ENCODE data around the gene MYEOV. TPM values are rescaled to one million over a fixed set of nuclear protein-coding genes. Genes with fewer than 3 reads are reported as not detected.

The MYEOV gene
- total RNA-seq, 4 donors from 2014 or later = 4.8 to 26.7 (median 9.4) TPM

DNA sequence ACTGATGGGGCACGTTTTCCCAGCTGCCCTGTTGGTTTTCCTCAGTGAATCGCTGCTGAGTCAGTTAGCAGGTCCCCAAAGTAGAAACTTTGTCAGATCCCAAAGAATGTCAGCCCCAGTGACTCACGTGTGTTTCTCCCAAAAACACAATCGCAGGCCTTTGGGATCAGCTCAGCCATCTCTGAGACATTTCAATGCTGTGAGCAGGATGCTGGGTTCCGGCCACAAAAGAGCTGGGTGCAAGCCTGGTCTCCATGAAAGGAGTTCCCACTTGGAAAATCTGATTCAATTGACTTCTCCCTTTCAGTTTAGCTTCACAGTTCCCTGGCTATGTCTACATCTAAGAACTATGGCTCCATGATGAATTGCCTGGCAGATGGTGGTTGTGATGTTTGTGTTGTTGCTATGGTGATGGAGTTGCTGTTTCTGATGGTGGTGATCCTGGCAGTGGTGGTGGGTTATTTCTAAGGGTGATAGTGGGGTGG, 28.0 kb downstream of the MYEOV start:
- no peak overlapping the region for H3K4me3 ChIP-seq
- TF ChIP-seq, protein P1, sequence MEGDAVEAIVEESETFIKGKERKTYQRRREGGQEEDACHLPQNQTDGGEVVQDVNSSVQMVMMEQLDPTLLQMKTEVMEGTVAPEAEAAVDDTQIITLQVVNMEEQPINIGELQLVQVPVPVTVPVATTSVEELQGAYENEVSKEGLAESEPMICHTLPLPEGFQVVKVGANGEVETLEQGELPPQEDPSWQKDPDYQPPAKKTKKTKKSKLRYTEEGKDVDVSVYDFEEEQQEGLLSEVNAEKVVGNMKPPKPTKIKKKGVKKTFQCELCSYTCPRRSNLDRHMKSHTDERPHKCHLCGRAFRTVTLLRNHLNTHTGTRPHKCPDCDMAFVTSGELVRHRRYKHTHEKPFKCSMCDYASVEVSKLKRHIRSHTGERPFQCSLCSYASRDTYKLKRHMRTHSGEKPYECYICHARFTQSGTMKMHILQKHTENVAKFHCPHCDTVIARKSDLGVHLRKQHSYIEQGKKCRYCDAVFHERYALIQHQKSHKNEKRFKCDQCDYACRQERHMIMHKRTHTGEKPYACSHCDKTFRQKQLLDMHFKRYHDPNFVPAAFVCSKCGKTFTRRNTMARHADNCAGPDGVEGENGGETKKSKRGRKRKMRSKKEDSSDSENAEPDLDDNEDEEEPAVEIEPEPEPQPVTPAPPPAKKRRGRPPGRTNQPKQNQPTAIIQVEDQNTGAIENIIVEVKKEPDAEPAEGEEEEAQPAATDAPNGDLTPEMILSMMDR (IDR thresholded peaks at IDR 0.05) = no peak
- peaks cover 0 to 16% (median 0%) of the 10 kb centered on the region in 4 donors for H3K9me3 ChIP-seq
- H3K4me1 ChIP-seq = no peaks in the 10 kb centered on the region
- H3K27ac ChIP-seq = no peak overlapping the region
- H3K36me3 ChIP-seq = no peaks in the 10 kb centered on the region
- H3K27me3 ChIP-seq = no peaks in the 10 kb centered on the region
- 64 to 67% methylated on average over 5 of the region's 5 CpGs for WGBS, 2 donors
- DNase-seq (ENCODE audit: low spot score in 2 of 2) = no peak

DNA sequence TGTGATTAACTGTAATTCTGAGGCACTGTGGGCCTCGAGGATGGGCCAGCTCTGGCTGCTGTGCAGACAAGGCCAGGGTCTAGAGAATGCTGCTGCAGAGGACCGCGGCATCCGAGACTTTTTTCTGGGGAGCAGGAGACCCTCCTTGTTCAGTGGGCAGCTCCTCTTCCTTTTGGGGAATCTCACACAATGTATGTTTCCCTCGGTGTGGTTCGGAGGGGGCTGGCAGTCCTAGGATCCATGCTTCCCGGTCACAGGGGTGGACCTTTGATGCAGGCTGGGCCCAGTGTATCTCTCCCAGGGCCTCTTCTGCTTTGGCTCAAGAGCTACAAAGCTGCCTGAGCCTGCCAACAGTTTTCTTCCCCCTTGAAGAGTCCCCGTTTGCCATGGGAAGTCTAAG, 31.5 kb downstream of the MYEOV start:
- Histone ChIP-seq H3K36me3 (no peaks in the 10 kb centered on the region), H3K27ac (no peak overlapping the region), H3K27me3 (no peaks in the 10 kb centered on the region), H3K4me1 (no peaks in the 10 kb centered on the region), H3K4me3 (no peak overlapping the region), H3K9me3 (peaks cover 0 to 2% (median 0%) of the 10 kb centered on the region in 4 donors)
- TF ChIP-seq EP300 (IDR thresholded peaks at IDR 0.05) = no peak
- TF ChIP-seq POLR2A (IDR thresholded peaks at IDR 0.05) = no peak
- TF ChIP-seq, protein P1 (IDR thresholded peaks at IDR 0.05) = no peak
- WGBS, 2 donors = 85 to 91% methylated on average over 8 of the region's 8 CpGs
- DNase-seq (ENCODE audit: low spot score in 2 of 2) = no peak

DNA sequence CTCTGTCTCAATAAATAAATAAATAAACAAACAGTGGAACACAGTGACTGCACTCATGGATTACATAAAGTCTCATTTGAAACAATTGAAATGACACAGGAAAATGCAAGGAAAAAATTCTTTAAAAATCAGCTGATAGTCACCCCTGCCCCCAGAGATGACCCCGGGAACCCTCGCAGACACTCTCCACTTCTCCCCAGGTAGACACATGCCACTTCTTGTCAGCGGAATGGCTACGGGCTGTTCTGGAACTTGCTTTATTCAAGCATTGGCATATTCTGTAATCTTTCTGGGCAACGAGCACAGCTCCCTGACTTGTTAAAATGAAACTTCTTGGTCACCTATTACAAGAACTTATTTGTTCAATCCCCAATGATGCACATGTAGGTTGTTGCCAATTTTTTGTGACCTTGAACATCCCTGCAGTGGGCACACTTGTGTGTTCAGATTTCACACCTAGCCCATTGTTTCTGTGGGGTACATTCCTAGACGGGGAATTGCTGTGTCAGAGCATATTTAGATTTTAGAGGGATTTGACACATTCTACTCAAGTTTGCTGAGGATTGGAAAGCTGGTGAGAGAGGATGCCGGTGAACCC, 32.8 kb downstream of the MYEOV start:
- no peaks in the 10 kb centered on the region for H3K36me3 ChIP-seq
- H3K4me3 ChIP-seq = no peak overlapping the region
- no peaks in the 10 kb centered on the region for H3K4me1 ChIP-seq
- WGBS, 2 donors = 88% methylated on average over 7 of the region's 7 CpGs
- TF ChIP-seq, protein P1 (IDR thresholded peaks at IDR 0.05) = no peak
- TF ChIP-seq POLR2A (IDR thresholded peaks at IDR 0.05) = no peak
- TF ChIP-seq EP300 (IDR thresholded peaks at IDR 0.05) = no peak
- peaks cover 0 to 5% (median 0%) of the 10 kb centered on the region in 4 donors for H3K9me3 ChIP-seq
- DNase-seq (ENCODE audit: low spot score in 2 of 2) = no peak
- H3K27me3 ChIP-seq = no peaks in the 10 kb centered on the region
- H3K27ac ChIP-seq = no peak overlapping the region

DNA sequence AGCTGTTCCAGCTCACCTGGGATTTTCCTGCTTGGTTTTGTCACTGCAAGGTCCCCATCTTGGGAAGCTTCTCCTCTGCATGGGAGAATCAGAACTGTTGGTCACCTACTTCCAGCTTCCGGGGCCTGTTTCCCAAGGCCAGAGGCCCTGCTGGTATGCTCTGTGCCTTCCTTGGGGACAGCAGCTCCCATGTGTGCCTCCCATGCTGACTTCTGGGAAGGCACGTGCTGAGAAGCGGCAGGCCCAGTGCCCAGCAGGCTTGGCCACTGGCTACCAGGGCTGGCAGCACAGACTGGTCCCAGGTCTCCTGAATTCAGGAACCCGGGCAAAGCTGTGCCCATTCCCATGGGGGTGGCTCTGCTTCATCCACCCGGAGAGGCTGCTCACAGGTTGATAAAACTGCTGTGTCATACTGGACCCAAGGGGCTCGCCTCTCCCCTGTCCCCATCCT, 33.8 kb downstream of the MYEOV start:
- Histone ChIP-seq H3K27me3 (no peaks in the 10 kb centered on the region), H3K4me1 (no peaks in the 10 kb centered on the region), H3K4me3 (no peak overlapping the region), H3K9me3 (peaks cover 0 to 5% (median 0%) of the 10 kb centered on the region in 4 donors), H3K27ac (no peak overlapping the region), H3K36me3 (no peaks in the 10 kb centered on the region)
- TF ChIP-seq EP300 (IDR thresholded peaks at IDR 0.05) (no peak), POLR2A (IDR thresholded peaks at IDR 0.05) (no peak)
- TF ChIP-seq, protein P1 (IDR thresholded peaks at IDR 0.05) = no peak
- WGBS, 2 donors = 90 to 96% methylated on average over 5 to 6 of the region's 6 CpGs
- no peak for DNase-seq (ENCODE audit: low spot score in 2 of 2)

DNA sequence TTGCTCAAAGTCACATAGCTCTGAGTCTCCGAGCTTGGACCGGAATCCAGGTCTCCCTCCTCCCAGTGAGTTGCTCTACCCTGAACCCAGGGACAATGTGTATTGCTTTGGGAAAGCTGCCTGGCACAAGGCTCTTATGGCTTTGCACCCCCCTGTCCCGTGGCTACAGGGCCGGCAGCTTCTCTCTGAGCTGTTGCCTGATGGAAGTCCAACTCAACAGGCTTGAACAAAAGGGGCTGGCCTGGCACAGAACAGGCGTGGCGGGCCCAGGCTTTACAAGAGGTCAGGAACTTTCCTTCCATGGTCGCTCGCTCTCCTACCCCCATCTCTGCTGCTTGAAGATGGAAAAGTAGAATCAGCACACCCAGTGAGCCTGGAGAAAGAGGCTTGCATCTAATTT, 34.3 kb downstream of the MYEOV start:
- TF ChIP-seq, protein P1 (IDR thresholded peaks at IDR 0.05) = no peak
- no peak for TF ChIP-seq POLR2A (IDR thresholded peaks at IDR 0.05)
- no peak for TF ChIP-seq EP300 (IDR thresholded peaks at IDR 0.05)
- no peaks in the 10 kb centered on the region for H3K27me3 ChIP-seq
- no peak for DNase-seq (ENCODE audit: low spot score in 2 of 2)
- peaks cover 0 to 5% (median 0%) of the 10 kb centered on the region in 4 donors for H3K9me3 ChIP-seq
- H3K36me3 ChIP-seq = no peaks in the 10 kb centered on the region
- H3K4me1 ChIP-seq = no peaks in the 10 kb centered on the region
- H3K4me3 ChIP-seq = no peak overlapping the region
- WGBS, 2 donors = 86 to 94% methylated on average over 8 of the region's 8 CpGs
- H3K27ac ChIP-seq = no peak overlapping the region
